Measurements from ENCODE around the gene CHTF18.

The CHTF18 gene

DNA sequence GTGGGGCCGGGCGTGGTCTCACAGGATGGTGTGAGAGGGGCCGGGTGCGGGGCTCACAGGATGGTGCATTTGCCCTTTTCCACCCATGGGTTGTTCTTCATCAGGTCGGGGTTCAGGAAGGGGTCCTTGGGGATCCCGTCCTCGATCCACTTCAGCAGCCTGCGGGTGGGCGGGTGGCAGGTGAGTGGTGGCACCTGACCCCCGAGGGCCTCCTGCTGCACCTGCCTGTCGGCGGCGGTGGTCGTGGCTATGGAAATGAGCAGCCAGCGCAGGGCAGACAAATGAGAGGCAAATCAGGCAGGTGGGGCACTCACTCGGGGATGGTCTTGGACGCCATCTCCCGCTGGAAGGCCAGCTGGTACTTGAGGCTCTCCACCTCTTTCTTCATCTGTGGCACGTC, 10.2 kb downstream of the CHTF18 start:
- no peak overlapping the region for H3K27ac ChIP-seq (ENCODE audit: low read depth, low read length)
- no peak overlapping the region for H4K5ac ChIP-seq (ENCODE audit: low read length)
- no peaks in the 10 kb centered on the region for H3K27me3 ChIP-seq (ENCODE audit: insufficient read depth, low read length, poor library complexity)
- H3K56ac ChIP-seq (ENCODE audit: low read length), result no peak overlapping the region
- DNase-seq, result no peak
- H3K4me3 ChIP-seq (ENCODE audit: low read length), result no peak overlapping the region
- no peaks in the 10 kb centered on the region for H3K79me2 ChIP-seq (ENCODE audit: control insufficient read depth, insufficient read depth, low read length)
- no peak overlapping the region for H3K4me2 ChIP-seq (ENCODE audit: low read length)
- no peak overlapping the region for H2BK15ac ChIP-seq (replicated peaks; ENCODE audit: low read depth)
- no peaks in the 10 kb centered on the region for H3K79me1 ChIP-seq (ENCODE audit: low read length)
- H2BK120ac ChIP-seq (ENCODE audit: low read depth, low read length), result no peak overlapping the region
- no peak overlapping the region for H3K9ac ChIP-seq (ENCODE audit: low read length)
- H3K23ac ChIP-seq (ENCODE audit: low read length), result no peak overlapping the region
- no peak overlapping the region for H4K8ac ChIP-seq (ENCODE audit: low read depth, low read length)
- H3K4ac ChIP-seq (ENCODE audit: low read depth, low read length), result no peak overlapping the region
- H2AK5ac ChIP-seq (ENCODE audit: low read length), result no peak overlapping the region
- no peaks in the 10 kb centered on the region for H3K4me1 ChIP-seq (ENCODE audit: control insufficient read depth, low read depth, low read length)
- H2BK5ac ChIP-seq (ENCODE audit: low read length), result no peak overlapping the region
- no CpG with 5 or more reads among the region's 19 CpGs for WGBS (ENCODE audit: extremely low coverage, insufficient coverage, low lambda C conversion rate)
- H3K36me3 ChIP-seq (ENCODE audit: control insufficient read depth, insufficient read depth, low read length), result peaks cover 2% of the 10 kb centered on the region
- H3K18ac ChIP-seq (ENCODE audit: low read length), result no peak overlapping the region

DNA sequence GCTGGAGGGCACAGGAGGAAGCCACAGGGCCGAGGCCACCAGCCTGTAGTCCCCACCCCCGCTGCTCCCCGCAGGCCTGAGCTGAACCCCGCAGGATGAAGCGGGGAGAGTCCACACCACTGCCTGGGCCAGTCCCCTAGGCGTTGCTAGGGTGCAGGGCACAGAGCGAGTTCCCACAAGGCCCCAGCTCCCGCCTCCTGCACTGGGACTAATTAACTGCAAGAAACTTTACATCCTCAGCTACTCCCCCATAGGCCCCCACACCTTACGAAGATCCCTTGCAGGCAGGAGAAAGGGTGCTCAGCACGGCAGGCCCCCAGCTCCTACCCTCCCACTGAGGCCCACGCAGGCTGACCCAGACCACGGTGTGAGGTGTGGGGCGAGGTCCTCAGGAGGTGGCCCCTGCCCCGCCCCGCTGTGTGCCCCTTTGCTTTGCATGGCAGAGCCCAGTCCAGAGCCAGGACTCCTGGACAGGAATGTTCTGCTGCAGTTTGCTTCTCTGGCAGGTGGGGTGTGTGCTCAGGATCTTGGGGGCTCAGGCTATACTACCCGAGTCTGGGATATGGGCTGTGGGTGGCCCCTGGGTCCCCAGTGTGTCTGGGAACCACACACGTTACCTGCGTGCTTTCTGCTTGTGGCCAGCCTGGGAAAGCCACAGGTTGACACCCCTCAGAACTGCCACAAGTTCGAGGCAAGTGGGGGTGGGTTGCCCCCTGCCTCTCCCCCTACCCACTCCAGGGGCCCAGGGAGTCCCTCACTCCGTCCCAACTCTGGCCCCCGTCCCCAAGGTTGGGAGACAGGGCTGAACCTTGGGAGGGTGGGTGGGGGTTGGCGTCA, 10.9 kb downstream of the CHTF18 start:
- whole genome bisulfite sequencing (ENCODE audit: extremely low coverage, insufficient coverage, low lambda C conversion rate), result no CpG with 5 or more reads among the region's 22 CpGs
- Histone ChIP-seq H3K27me3 (ENCODE audit: insufficient read depth, low read length, poor library complexity) (no peaks in the 10 kb centered on the region), H3K4me1 (ENCODE audit: control insufficient read depth, low read depth, low read length) (no peaks in the 10 kb centered on the region), H3K79me1 (ENCODE audit: low read length) (no peaks in the 10 kb centered on the region), H3K4me2 (ENCODE audit: low read length) (no peak overlapping the region), H3K9ac (ENCODE audit: low read length) (no peak overlapping the region), H3K36me3 (ENCODE audit: control insufficient read depth, insufficient read depth, low read length) (peaks cover 2% of the 10 kb centered on the region), H3K4me3 (ENCODE audit: low read length) (no peak overlapping the region), H3K23ac (ENCODE audit: low read length) (no peak overlapping the region), H2AK5ac (ENCODE audit: low read length) (no peak overlapping the region), H2BK15ac (replicated peaks; ENCODE audit: low read depth) (no peak overlapping the region), H3K4ac (ENCODE audit: low read depth, low read length) (no peak overlapping the region), H4K5ac (ENCODE audit: low read length) (no peak overlapping the region), H2BK120ac (ENCODE audit: low read depth, low read length) (no peak overlapping the region), H3K18ac (ENCODE audit: low read length) (no peak overlapping the region), H3K79me2 (ENCODE audit: control insufficient read depth, insufficient read depth, low read length) (no peaks in the 10 kb centered on the region), H3K27ac (ENCODE audit: low read depth, low read length) (no peak overlapping the region), H2BK5ac (ENCODE audit: low read length) (no peak overlapping the region), H3K56ac (ENCODE audit: low read length) (no peak overlapping the region), H4K8ac (ENCODE audit: low read depth, low read length) (no peak overlapping the region)
- no peak for DNase-seq

DNA sequence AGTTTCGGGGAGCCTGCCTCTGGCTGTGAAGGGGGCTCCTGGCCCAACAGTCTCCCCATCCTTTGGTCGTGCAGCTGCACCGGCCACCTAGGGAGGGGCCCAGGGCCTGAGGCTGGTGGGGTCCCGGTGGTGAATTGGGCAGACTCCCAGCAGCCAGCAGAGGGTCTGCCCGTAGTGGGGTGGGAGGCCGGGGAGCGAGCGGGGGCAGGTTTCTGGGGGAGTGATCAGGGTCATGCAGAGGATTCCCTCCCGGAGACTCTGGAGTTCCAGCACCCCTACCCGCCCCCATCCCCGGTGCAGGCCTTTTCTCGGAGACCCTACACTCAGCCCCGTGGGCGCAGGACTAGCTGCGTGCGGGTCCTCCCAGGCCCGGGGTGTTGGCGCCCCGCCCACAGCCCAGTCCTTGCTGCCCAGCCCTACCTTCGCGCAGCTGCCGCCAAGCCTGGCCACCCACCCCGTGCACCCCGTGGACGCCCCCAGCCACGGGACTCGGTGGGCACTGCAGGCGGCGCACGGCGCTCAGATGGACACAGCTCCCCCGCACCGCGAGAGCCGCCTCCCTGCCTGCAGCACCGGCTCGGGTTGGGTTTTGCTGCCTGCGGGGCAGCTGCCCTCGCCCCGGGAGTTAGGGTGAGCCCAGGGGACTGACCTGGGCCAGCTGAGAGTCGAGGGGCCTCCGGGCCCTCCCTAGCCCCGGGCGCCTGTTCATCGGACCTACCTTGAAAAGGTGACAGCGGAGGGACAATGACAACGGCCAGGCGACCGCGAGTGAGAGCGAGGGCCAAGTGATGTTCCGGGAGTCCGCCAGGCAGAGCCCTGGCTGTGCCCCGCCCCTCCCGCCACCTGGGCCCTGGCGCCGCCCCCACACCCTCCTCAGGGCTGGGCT, 11.8 kb downstream of the CHTF18 start, which contains the start of gene GNG13:
Gene GNG13 (minus strand): TSS at position 787 of the 886 bp plus-strand sequence. CDS start 1,657 bp downstream, outside the sequence.
- no peak within 1 kb of the TSS for H3K23ac ChIP-seq (ENCODE audit: low read length)
- H2AK5ac ChIP-seq (ENCODE audit: low read length), result no peak within 1 kb of the TSS
- no peak within 1 kb of the TSS for H3K27ac ChIP-seq (ENCODE audit: low read depth, low read length)
- no peak within 1 kb of the TSS for H4K5ac ChIP-seq (ENCODE audit: low read length)
- H3K4me3 ChIP-seq (ENCODE audit: low read length), result no peak within 1 kb of the TSS
- no peak within 1 kb of the TSS for H3K18ac ChIP-seq (ENCODE audit: low read length)
- H3K79me1 ChIP-seq (ENCODE audit: low read length), result no peaks in the 10 kb centered on the region
- no peak within 1 kb of the TSS for H4K8ac ChIP-seq (ENCODE audit: low read depth, low read length)
- no CpG with 5 or more reads among the region's 57 CpGs for WGBS (ENCODE audit: extremely low coverage, insufficient coverage, low lambda C conversion rate)
- no peak within 1 kb of the TSS for H3K4ac ChIP-seq (ENCODE audit: low read depth, low read length)
- DNase-seq, result peak; percentile 55
- no peak within 1 kb of the TSS for H2BK15ac ChIP-seq (replicated peaks; ENCODE audit: low read depth)
- peak within 1 kb of the TSS; percentile 10 for H3K56ac ChIP-seq (ENCODE audit: low read length)
- H3K79me2 ChIP-seq (ENCODE audit: control insufficient read depth, insufficient read depth, low read length), result no peaks in the 10 kb centered on the region
- peak within 1 kb of the TSS; percentile 38 for H3K4me2 ChIP-seq (ENCODE audit: low read length)
- H3K27me3 ChIP-seq (ENCODE audit: insufficient read depth, low read length, poor library complexity), result no peaks in the 10 kb centered on the region
- no peak within 1 kb of the TSS for H2BK120ac ChIP-seq (ENCODE audit: low read depth, low read length)
- no peaks in the 10 kb centered on the region for H3K4me1 ChIP-seq (ENCODE audit: control insufficient read depth, low read depth, low read length)
- H2BK5ac ChIP-seq (ENCODE audit: low read length), result no peak within 1 kb of the TSS
- H3K9ac ChIP-seq (ENCODE audit: low read length), result peak within 1 kb of the TSS; percentile 49
- H3K36me3 ChIP-seq (ENCODE audit: control insufficient read depth, insufficient read depth, low read length), result peaks cover 2% of the 10 kb centered on the region

DNA sequence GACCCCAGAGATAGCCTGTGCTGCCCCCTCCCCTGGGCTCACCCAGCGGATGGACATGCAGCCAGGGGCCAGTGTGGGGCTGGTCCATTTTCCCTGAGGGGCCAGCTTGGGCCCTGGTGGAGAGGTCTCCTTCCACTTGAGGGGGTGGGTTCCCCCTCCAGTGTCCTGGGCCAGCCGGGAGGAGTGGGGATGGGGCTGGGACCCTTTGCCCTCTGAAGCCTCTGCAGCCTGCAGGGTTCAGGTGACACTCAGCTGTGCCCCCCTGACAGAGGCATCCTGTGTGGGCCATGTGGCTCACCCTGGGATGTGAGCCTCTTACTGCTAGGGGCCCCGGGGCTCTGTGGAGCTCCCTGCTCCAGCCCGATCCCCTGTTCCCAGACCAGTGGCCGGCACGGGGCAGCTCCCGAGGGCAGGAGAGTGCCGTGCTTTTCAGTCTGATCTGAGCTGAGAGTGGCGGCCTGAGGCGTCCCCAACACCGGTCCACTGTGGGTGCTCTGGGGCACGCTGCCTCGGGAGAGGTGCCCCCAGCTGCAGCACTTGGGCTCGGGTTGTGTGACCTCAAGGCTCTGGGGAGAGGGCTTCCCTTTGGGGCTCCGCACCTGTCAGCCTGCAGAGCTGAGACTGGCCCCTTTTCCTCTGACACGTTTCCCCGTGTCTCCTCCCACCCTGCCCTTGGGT, 12.6 kb downstream of the CHTF18 start:
- H2AK5ac ChIP-seq (ENCODE audit: low read length), result no peak overlapping the region
- H3K27me3 ChIP-seq (ENCODE audit: insufficient read depth, low read length, poor library complexity), result no peaks in the 10 kb centered on the region

DNA sequence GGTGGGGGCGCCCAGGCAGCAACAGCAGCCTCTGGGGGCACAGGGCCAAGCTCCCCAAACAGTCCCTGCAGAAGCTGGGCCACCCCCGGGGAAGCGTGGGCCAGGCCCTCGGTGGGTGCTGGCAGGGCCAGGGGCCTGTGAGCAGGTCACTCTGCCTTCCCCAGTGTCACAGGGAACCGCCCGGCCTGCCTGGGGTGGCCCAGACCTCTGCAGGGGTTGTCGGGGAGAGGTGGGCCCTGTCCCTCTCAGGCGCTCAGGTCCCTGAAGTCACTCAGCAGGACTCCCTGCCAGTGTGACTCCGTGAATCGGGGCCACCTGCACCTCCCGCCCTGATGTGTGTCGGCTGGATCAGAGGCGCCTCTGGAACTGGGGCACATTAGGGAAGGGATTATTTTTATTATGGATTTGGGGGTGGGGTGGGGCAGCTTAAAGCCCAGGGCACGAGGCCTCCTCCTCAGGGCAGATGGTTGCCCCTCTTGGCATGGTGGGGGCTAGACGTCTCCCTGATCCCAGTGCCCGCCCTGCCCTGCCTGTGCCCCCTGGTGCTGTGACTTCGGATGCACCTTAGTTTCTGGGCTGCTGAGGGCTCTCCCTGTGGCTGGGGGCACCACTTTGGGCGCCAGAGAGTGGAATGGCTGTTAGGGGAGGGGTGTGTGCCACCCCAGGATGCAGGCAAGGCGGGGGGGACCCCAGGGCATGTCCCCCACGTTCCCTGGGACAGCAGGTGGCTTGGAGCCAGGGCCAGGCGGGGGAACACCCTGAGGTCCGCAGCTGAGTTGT, 13.4 kb downstream of the CHTF18 start:
- no peak overlapping the region for H3K9ac ChIP-seq (ENCODE audit: low read length)
- no peaks in the 10 kb centered on the region for H3K27me3 ChIP-seq (ENCODE audit: insufficient read depth, low read length, poor library complexity)
- DNase-seq, result no peak
- H3K4me1 ChIP-seq (ENCODE audit: control insufficient read depth, low read depth, low read length), result no peaks in the 10 kb centered on the region
- H3K4me3 ChIP-seq (ENCODE audit: low read length), result no peak overlapping the region
- H3K4ac ChIP-seq (ENCODE audit: low read depth, low read length), result no peak overlapping the region
- H3K79me2 ChIP-seq (ENCODE audit: control insufficient read depth, insufficient read depth, low read length), result no peaks in the 10 kb centered on the region
- no CpG with 5 or more reads among the region's 22 CpGs for whole genome bisulfite sequencing (ENCODE audit: extremely low coverage, insufficient coverage, low lambda C conversion rate)
- no peak overlapping the region for H3K4me2 ChIP-seq (ENCODE audit: low read length)
- no peaks in the 10 kb centered on the region for H3K79me1 ChIP-seq (ENCODE audit: low read length)
- no peak overlapping the region for H4K8ac ChIP-seq (ENCODE audit: low read depth, low read length)
- H3K56ac ChIP-seq (ENCODE audit: low read length), result no peak overlapping the region
- no peak overlapping the region for H2BK5ac ChIP-seq (ENCODE audit: low read length)
- H3K23ac ChIP-seq (ENCODE audit: low read length), result no peak overlapping the region
- no peak overlapping the region for H2BK120ac ChIP-seq (ENCODE audit: low read depth, low read length)
- no peak overlapping the region for H3K27ac ChIP-seq (ENCODE audit: low read depth, low read length)
- no peak overlapping the region for H2BK15ac ChIP-seq (replicated peaks; ENCODE audit: low read depth)
- H3K18ac ChIP-seq (ENCODE audit: low read length), result no peak overlapping the region
- no peaks in the 10 kb centered on the region for H3K36me3 ChIP-seq (ENCODE audit: control insufficient read depth, insufficient read depth, low read length)
- H2AK5ac ChIP-seq (ENCODE audit: low read length), result no peak overlapping the region
- H4K5ac ChIP-seq (ENCODE audit: low read length), result no peak overlapping the region

More for the DNA sequence above, 12.6 kb downstream of the CHTF18 start:
- Histone ChIP-seq H3K27ac (ENCODE audit: low read depth, low read length) (no peak overlapping the region), H3K4ac (ENCODE audit: low read depth, low read length) (no peak overlapping the region), H3K18ac (ENCODE audit: low read length) (no peak overlapping the region), H3K4me1 (ENCODE audit: control insufficient read depth, low read depth, low read length) (no peaks in the 10 kb centered on the region), H4K8ac (ENCODE audit: low read depth, low read length) (no peak overlapping the region), H3K4me2 (ENCODE audit: low read length) (no peak overlapping the region), H3K79me1 (ENCODE audit: low read length) (no peaks in the 10 kb centered on the region), H2BK5ac (ENCODE audit: low read length) (no peak overlapping the region), H3K9ac (ENCODE audit: low read length) (no peak overlapping the region), H3K23ac (ENCODE audit: low read length) (no peak overlapping the region), H4K5ac (ENCODE audit: low read length) (no peak overlapping the region), H2BK15ac (replicated peaks; ENCODE audit: low read depth) (no peak overlapping the region), H3K79me2 (ENCODE audit: control insufficient read depth, insufficient read depth, low read length) (no peaks in the 10 kb centered on the region), H3K56ac (ENCODE audit: low read length) (no peak overlapping the region), H3K36me3 (ENCODE audit: control insufficient read depth, insufficient read depth, low read length) (peaks cover 2% of the 10 kb centered on the region), H2BK120ac (ENCODE audit: low read depth, low read length) (no peak overlapping the region), H3K4me3 (ENCODE audit: low read length) (no peak overlapping the region)
- no CpG with 5 or more reads among the region's 17 CpGs for WGBS (ENCODE audit: extremely low coverage, insufficient coverage, low lambda C conversion rate)
- no peak for DNase-seq

Data from mesendoderm (in vitro differentiated cells).